GM12872 (cell line): ENCODE results near the gene NRG3.

Source experiments
- TF ChIP-seq, protein P1 (sequence below): IDR thresholded peaks from 3 replicates; pipeline ENCODE4 v1.5.1; 2011; ENCODE audit warnings: low read depth, mild to moderate bottlenecking, low read length, moderate library complexity; ENCODE audit not compliant: insufficient read depth

The NRG3 gene

DNA sequence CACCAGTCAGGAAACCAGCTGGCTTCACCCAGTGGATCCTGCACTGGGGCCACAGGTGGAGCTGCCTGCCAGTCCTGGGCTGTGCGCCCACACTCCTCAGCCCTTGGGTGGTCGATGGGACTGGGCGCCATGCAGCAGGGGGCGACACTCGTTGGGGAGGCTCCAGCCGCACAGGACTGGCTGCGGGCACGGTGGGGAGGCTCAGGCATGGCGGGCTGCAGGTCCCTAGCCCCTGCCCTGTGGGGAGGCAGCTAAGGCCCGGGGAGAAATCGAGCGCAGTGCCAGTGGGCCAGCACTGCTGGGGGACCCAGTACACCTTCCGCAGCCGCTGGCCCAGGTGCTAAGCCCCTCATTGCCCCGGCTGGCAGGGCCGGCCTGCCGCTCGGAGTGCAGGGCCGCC lies 12.4 kb upstream of the NRG3 start:
- TF ChIP-seq, protein P1, sequence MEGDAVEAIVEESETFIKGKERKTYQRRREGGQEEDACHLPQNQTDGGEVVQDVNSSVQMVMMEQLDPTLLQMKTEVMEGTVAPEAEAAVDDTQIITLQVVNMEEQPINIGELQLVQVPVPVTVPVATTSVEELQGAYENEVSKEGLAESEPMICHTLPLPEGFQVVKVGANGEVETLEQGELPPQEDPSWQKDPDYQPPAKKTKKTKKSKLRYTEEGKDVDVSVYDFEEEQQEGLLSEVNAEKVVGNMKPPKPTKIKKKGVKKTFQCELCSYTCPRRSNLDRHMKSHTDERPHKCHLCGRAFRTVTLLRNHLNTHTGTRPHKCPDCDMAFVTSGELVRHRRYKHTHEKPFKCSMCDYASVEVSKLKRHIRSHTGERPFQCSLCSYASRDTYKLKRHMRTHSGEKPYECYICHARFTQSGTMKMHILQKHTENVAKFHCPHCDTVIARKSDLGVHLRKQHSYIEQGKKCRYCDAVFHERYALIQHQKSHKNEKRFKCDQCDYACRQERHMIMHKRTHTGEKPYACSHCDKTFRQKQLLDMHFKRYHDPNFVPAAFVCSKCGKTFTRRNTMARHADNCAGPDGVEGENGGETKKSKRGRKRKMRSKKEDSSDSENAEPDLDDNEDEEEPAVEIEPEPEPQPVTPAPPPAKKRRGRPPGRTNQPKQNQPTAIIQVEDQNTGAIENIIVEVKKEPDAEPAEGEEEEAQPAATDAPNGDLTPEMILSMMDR = no peak

DNA sequence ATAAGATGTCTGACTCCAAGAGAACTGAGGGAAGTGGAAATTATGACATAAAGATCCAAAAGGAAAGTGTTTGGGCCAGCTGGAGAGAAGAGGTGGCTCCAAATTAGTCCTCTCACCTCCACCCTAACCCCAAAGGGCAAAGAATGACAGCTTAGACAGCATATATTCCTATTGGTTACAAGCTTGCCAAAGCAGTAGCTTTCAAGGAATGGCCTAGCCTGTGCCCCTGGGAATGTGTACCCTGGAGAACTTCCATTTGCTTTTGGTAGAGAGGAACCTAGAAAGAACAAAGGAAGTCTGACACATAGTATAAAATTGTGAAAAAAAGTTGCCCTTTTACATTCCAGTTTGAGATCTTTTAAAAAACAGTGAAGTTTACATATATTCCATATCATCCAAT lies 11.2 kb upstream of the NRG3 start:
- TF ChIP-seq, protein P1 = no peak

DNA sequence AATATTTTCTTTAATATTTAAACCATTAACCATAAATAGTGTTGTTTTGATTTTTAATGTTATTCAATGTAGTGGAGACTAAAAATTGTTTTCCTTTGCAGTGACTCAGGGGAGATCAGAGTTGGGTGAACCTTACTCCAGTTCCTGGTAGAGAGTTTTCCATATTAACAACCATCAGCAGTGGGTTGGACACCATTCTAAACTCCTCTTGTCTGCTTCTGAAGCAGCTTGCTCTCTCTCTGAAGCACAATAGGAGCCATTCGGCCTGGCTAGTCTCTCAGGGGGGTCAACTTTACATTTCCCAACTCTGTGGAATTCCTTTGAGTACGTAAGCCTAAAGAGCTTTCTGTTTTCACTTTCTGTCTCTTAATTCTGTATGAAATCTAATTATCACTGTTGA lies 9.4 kb upstream of the NRG3 start:
- TF ChIP-seq, protein P1 = no peak

DNA sequence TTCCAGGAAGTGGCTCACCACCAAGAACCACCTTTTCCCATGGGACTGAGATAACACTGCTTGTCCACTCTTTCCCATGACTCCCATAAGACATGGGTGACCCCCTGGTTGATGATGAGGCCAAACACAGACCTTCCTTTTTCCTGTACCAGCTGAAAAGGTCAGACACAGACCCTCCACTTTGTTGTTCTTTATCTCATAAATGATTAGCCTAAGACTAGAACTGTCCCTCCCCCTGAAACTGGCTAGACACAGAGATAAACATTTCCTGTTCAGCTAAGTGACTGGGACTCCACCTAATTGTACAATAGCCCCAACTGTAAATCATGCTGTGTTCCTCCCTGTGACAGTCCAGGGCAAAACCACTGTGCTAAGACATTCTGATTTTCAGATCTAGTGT lies 8.2 kb upstream of the NRG3 start:
- TF ChIP-seq, protein P1 = no peak

DNA sequence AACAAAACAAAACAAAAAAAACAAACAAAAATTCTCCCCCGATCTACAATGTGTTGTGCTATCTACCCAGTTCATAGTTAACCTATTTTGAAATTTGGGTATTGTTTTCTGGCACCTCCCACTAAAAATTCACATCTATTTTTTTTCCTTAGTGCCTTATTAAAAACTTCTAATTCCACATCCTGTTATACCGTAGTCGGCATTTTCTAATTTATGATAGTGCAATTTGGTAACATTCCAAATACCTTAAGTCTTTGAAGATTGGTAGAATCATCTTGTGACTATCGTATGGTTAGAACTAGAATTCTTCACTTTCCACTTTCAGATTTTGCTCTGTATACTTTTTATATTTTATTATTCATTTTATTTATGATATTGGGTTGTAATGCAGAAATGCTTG lies 4.5 kb upstream of the NRG3 start:
- TF ChIP-seq, protein P1 = no peak

DNA sequence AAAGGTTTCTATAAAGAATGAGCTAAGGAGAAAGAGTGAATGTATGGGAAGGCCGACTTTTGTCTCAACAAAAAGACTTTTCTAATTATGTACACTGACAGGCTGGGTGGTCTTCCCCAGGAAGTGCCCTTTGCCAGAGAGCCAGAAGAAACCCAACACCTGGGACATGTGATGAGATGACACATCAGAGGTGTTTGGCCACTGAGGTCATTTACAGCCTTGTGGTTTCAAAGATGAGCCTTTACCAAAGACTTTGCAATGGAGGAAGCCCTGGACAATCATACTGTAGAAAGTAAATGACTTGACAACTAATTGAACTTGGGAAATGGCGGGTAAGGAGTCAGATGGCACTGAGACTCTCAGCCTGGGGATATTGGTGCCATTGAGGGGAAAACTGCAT lies 3.4 kb upstream of the NRG3 start:
- TF ChIP-seq, protein P1 = no peak

DNA sequence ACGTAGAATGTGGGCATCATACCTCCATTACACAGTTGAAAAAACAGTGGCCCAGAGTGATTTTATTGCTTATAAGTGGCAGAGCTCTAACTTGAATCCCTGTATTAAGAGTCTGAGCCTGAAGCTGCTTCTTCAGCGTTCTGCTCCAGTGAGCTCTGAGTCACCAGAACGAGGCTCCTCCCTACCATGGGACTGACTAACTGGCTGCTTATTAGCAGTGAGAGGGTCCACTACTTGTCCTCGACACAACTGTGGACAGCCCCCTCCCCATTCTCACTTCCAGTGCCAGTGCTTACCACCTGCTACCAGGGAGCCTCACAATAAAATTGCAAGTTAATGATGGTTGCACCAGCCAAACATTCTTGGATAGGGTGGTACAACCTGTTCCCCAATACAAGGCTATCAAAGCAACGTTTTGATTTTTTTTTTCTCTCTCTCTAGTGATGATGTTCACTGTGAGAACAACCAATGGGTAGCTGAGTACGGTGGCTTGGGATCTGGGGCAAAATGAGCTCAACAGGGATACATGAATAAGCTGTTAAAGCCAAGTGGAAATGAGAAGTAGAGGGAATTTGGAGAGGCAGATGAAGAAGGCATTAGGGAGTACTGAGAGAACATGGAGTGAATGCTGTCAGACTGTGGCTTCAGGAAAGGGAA lies 2.7 kb upstream of the NRG3 start:
- TF ChIP-seq, protein P1 = no peak
